Kidney (tissue), 14 donors: ENCODE data around the gene STAG1. TPM values are rescaled to one million over a fixed set of nuclear protein-coding genes. Genes with fewer than 3 reads are reported as not detected.
"Not testable (repeated sequence)": the region's sequence is repeated elsewhere in the genome, so short reads cannot be mapped to it uniquely, and the experiment has no call there.

ENCODE experiments used
- DNase-seq, 5 donors: peaks; one replicate each; pipeline ENCODE4 v3.0.0-alpha.2; 2013 to 2020
- FAIRE-seq: peaks from 2 replicates; lab custom pipeline; 2012; peaks lifted over from hg19 to GRCh38; lab: Jason Lieb, UNC
- H3K27ac ChIP-seq, 2 donors: one replicate each; pipeline ENCODE4 v1.7.0; 2013; ENCODE audit warnings: low read depth in 2 of 2, low read length in 2 of 2, inconsistent platforms in 1 of 2
- H3K27me3 ChIP-seq: one replicate; pipeline ENCODE4 v1.7.1; 2013; ENCODE audit warnings: low read length, inconsistent platforms; ENCODE audit not compliant: control insufficient read depth, insufficient read depth
- H3K36me3 ChIP-seq, 3 donors: one replicate each; pipeline versions ENCODE4 v1.7.0 to v1.7.1; 2013; ENCODE audit warnings: low read length in 3 of 3, control low read depth in 1 of 3, inconsistent platforms in 1 of 3; ENCODE audit not compliant: insufficient read depth in 3 of 3, control insufficient read depth in 2 of 3
- H3K4me1 ChIP-seq, 3 donors: one replicate each; pipeline versions ENCODE4 v1.7.0 to v1.7.1; 2013; ENCODE audit warnings: low read length in 3 of 3, inconsistent platforms in 1 of 3, low read depth in 1 of 3; ENCODE audit not compliant: control insufficient read depth in 2 of 3, insufficient read depth in 2 of 3
- H3K4me3 ChIP-seq, 3 donors: one replicate each; pipeline versions ENCODE4 v1.7.0 to v1.8.1; 2013; ENCODE audit warnings: low read length in 3 of 3, control low read depth in 1 of 3, inconsistent platforms in 1 of 3
- H3K9ac ChIP-seq, 3 donors: one replicate each; pipeline versions ENCODE4 v1.7.0 to v1.7.1; 2013; ENCODE audit warnings: low read length in 3 of 3, control low read depth in 1 of 3, inconsistent platforms in 1 of 3
- H3K9me3 ChIP-seq, 3 donors: one replicate each; pipeline versions ENCODE4 v1.7.0 to v1.7.1; 2013; ENCODE audit warnings: low read length in 3 of 3, control low read depth in 1 of 3, inconsistent platforms in 1 of 3; ENCODE audit not compliant: control insufficient read depth in 2 of 3, insufficient read depth in 1 of 3
- CTCF ChIP-seq: IDR thresholded peaks from 3 replicates; pipeline ENCODE4 v1.5.1; 2012; ENCODE audit warnings: mild to moderate bottlenecking, moderate library complexity, borderline replicate concordance; ENCODE audit not compliant: insufficient read depth; ENCODE audit errors: extremely low read depth
- intact Hi-C: fragments of 100-400 bp; cut with DNase I; formaldehyde crosslinking; loops from one replicate; pipeline ENCODE4 v1.11.1; 2022
- polyA plus RNA-seq: library from polyadenylated mRNA; stranded (reverse); fragments of 350-450 nt; fragmentation: Illumina TruSeq; extraction: RNeasy Lipid Tissue Mini Kit (QIAGEN cat#74804); gene quantifications from one replicate; pipeline ENCODE4 v1.2.3, GENCODE V29; 2014; ENCODE audit warnings: low read depth, low replicate concordance; ENCODE audit not compliant: insufficient read depth
- total RNA-seq: library from RNA; stranded (reverse); fragmentation: NEBNext Ultra II Directional; extraction: Animal tissue kit (Norgen Biotek cat#: 25700); gene quantifications from one replicate; pipeline ENCODE4 v1.2.1, GENCODE V29; 2021
- donor health status: control.
- donor health status: control.
- donor health status: control.
- donor health status: control.
- donor health status: control.
- donor health status: DM: yes; HTN: yes; CAD: no.
- donor health status: Normal renal cell carcinoma (clear cell type).

STAG1 gene
- total and polyA plus RNA-seq, 2 donors from 2014 or later: 7.8 to 49.9 TPM

GRCh38 chr3:136576279-136577009, 175.7 kb downstream of the STAG1 start:
- DNase-seq: peak in 1 of 5 donors; percentile 33
- H3K9me3 ChIP-seq: no peaks in the 10 kb centered on the region
- FAIRE-seq: no peak

GRCh38 chr3:136567599-136568188, 184.5 kb downstream of the STAG1 start:
- DNase-seq: no peak
- no peaks in the 10 kb centered on the region for H3K4me1 ChIP-seq
- no peak overlapping the region for H3K27ac ChIP-seq
- H3K9me3 ChIP-seq: no peaks in the 10 kb centered on the region
- TF ChIP-seq CTCF: no peak
- no peak for FAIRE-seq
- no peaks in the 10 kb centered on the region for H3K27me3 ChIP-seq
- no peak overlapping the region for H3K9ac ChIP-seq
- intact Hi-C loops: no loop called here
- H3K4me3 ChIP-seq: no peak overlapping the region
- H3K36me3 ChIP-seq: peaks cover 0 to 2% (median 0%) of the 10 kb centered on the region in 3 donors

More at GRCh38 chr3:136576279-136577009, 175.7 kb downstream of the STAG1 start:
- Histone ChIP-seq H3K4me3 (no peak overlapping the region), H3K4me1 (peaks cover 0 to 5% (median 0%) of the 10 kb centered on the region in 3 donors), H3K9ac (no peak overlapping the region), H3K36me3 (no peaks in the 10 kb centered on the region), H3K27me3 (no peaks in the 10 kb centered on the region), H3K27ac (no peak overlapping the region)
- intact Hi-C loops: no loop called here
- no peak for TF ChIP-seq CTCF

- H3K4me1 ChIP-seq, H3K27me3 ChIP-seq, H3K9ac ChIP-seq, DNase-seq, H3K36me3 ChIP-seq, intact Hi-C loops, H3K27ac ChIP-seq, H3K9me3 ChIP-seq, H3K4me3 ChIP-seq: not testable (repeated sequence)
- FAIRE-seq: peak; percentile 13
Measured at GRCh38 chr3:136564962-136565361, 187.2 kb downstream of the STAG1 start.

- no peaks in the 10 kb centered on the region for H3K27me3 ChIP-seq
- H3K9me3 ChIP-seq: no peaks in the 10 kb centered on the region
- TF ChIP-seq CTCF: no peak
- H3K27ac ChIP-seq: no peak overlapping the region
- intact Hi-C loops: no loop called here
- no peak for FAIRE-seq
- no peak overlapping the region for H3K4me3 ChIP-seq
- H3K9ac ChIP-seq: no peak overlapping the region
- no peak for DNase-seq
- no peaks in the 10 kb centered on the region for H3K36me3 ChIP-seq
- H3K4me1 ChIP-seq: peaks cover 0 to 3% (median 0%) of the 10 kb centered on the region in 3 donors
Measured at GRCh38 chr3:136562026-136562425, 190.2 kb downstream of the STAG1 start.
